Breast epithelium (tissue), 3 donors: Measurements from ENCODE around the gene CHTF18.

Source experiments
- CTCF ChIP-seq, 3 donors: fragments of 450-650 bp; IDR thresholded peaks; one replicate each; pipeline ENCODE4 v1.5.1; 2016 to 2017; ENCODE audit warnings: antibody characterized with exemption in 3 of 3, mild to moderate bottlenecking in 3 of 3, moderate library complexity in 3 of 3
- POLR2A ChIP-seq: fragments of 450-650 bp; IDR thresholded peaks from one replicate; pipeline ENCODE4 v1.6.1; 2016; ENCODE audit warnings: antibody characterized with exemption, mild to moderate bottlenecking, moderate library complexity

GRCh38 chr16:770411-770810 lies 18.0 kb upstream of the CHTF18 start:
- no peak for TF ChIP-seq CTCF (IDR thresholded peaks at IDR 0.05)
- TF ChIP-seq POLR2A = no peak
